DND-41 (cell line): ENCODE data around the gene AUTS2.

Experiments
- ATAC-seq: fragments of 200-7000 bp; cut with Tn5 transposase; 3 replicates; pipeline ENCODE4 v1.9.1; 2021; ENCODE audit warnings: low read depth; ENCODE audit not compliant: insufficient read depth
- DNase-seq: peaks from one replicate; pipeline ENCODE4 v3.0.0-alpha.2; 2020
- H2AFZ ChIP-seq: 2 replicates; pipeline ENCODE4 v1.6.0; 2012; ENCODE audit warnings: low read depth, low read length
- H3K27ac ChIP-seq: 2 replicates; pipeline ENCODE4 v1.5.1; 2012; ENCODE audit warnings: low read length, inconsistent platforms
- H3K27me3 ChIP-seq: fragments of 200-600 bp; sonication (generic); 2 replicates; pipeline ENCODE4 v1.6.0; 2012; ENCODE audit warnings: low read length, mild to moderate bottlenecking, inconsistent platforms; ENCODE audit not compliant: insufficient read depth, poor library complexity
- H3K36me3 ChIP-seq: 2 replicates; pipeline ENCODE4 v1.5.1; 2012; ENCODE audit warnings: low read length, inconsistent platforms; ENCODE audit not compliant: insufficient read depth
- H3K4me1 ChIP-seq: 2 replicates; pipeline ENCODE4 v1.5.1; 2012; ENCODE audit warnings: mild to moderate bottlenecking, low read length; ENCODE audit not compliant: insufficient read depth
- H3K4me2 ChIP-seq: 2 replicates; pipeline ENCODE4 v1.6.0; 2012; ENCODE audit warnings: mild to moderate bottlenecking, moderate library complexity, low read length, inconsistent platforms; ENCODE audit not compliant: insufficient read depth
- H3K4me3 ChIP-seq, 2 experiments: fragments of 200-600 bp in 1 of 2; shearing (Covaris generic) in 1 of 2; 2 replicates each; pipeline ENCODE4 v1.5.1; 2012 to 2016; ENCODE audit warnings: inconsistent platforms in 2 of 2, low read length in 2 of 2, mild to moderate bottlenecking in 2 of 2, low read depth in 1 of 2, moderate library complexity in 1 of 2
- H3K79me2 ChIP-seq: 2 replicates; pipeline ENCODE4 v1.6.0; 2012; ENCODE audit warnings: low read length, inconsistent platforms; ENCODE audit not compliant: insufficient read depth
- H3K9ac ChIP-seq: 2 replicates; pipeline ENCODE4 v1.6.0; 2012; ENCODE audit warnings: low read depth, mild to moderate bottlenecking, inconsistent platforms, low read length, moderate library complexity
- H3K9me3 ChIP-seq: 2 replicates; pipeline ENCODE4 v1.5.1; 2012; ENCODE audit warnings: low read length, moderate library complexity, mild to moderate bottlenecking, inconsistent platforms; ENCODE audit not compliant: insufficient read depth, severe bottlenecking
- H4K20me1 ChIP-seq: 2 replicates; pipeline ENCODE4 v1.6.0; 2012; ENCODE audit warnings: low read length; ENCODE audit not compliant: insufficient read depth
- CTCF ChIP-seq: IDR thresholded peaks from 2 replicates; pipeline ENCODE4 v1.5.1; 2012; ENCODE audit warnings: borderline replicate concordance, low read length, moderate library complexity, mild to moderate bottlenecking; ENCODE audit not compliant: poor library complexity, severe bottlenecking; ENCODE audit errors: extremely low read depth
- EZH2 ChIP-seq: IDR thresholded peaks from 3 replicates; pipeline ENCODE4 v1.6.1; 2012; ENCODE audit warnings: borderline replicate concordance, low read depth, mild to moderate bottlenecking, moderate library complexity, low read length, inconsistent platforms; ENCODE audit not compliant: severe bottlenecking

The AUTS2 gene

GRCh38 chr7:70208236-70209063, 610.2 kb downstream of the AUTS2 start:
- Histone ChIP-seq H3K27me3 (no peaks in the 10 kb centered on the region), H3K79me2 (no peaks in the 10 kb centered on the region), H3K9ac (no peak overlapping the region), H3K9me3 (no peaks in the 10 kb centered on the region), H3K4me3 (no peak overlapping the region), H3K27ac (no peak overlapping the region), H3K4me2 (no peak overlapping the region), H4K20me1 (no peaks in the 10 kb centered on the region), H2AFZ (no peak overlapping the region), H3K4me1 (0 out of 2 replicates have a peak, but pooled peaks cover under 1% of the 10 kb centered on the region), H3K36me3 (no peaks in the 10 kb centered on the region)
- ATAC-seq, result peak; percentile 50; the same call in 2 of the 3 replicates
- peak; percentile 8 for DNase-seq
- TF ChIP-seq CTCF, result no peak
- no peak for TF ChIP-seq EZH2

GRCh38 chr7:70210200-70210935, 612.1 kb downstream of the AUTS2 start:
- DNase-seq, result no peak

DNA sequence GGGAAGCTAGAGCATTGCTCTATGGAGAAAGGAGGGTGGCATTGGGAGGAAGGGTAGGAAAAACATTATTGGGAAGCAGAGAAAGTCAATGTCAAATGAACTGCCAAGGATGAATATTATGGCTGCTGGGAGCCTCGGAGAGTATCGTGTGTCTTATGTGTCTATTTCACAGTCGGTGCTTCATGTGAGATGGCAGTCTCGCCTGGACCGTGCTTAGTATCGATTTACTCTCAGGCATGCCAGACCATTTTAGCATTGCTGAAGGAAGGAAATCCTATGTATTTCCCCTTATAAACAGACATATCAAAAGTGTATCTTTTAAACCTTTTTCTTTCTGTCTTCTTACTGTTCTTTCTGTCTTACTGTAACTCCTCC, 612.6 kb downstream of the AUTS2 start:
- H3K4me2 ChIP-seq, result no peak overlapping the region

More at GRCh38 chr7:70210200-70210935, 612.1 kb downstream of the AUTS2 start:
- Histone ChIP-seq H3K79me2 (no peaks in the 10 kb centered on the region), H4K20me1 (no peaks in the 10 kb centered on the region), H2AFZ (no peak overlapping the region), H3K36me3 (no peaks in the 10 kb centered on the region), H3K4me1 (peaks cover 7% of the 10 kb centered on the region; the same call in 1 of the 2 replicates), H3K4me2 (no peak overlapping the region), H3K27me3 (no peaks in the 10 kb centered on the region), H3K9ac (no peak overlapping the region), H3K27ac (no peak overlapping the region), H3K4me3 (no peak overlapping the region), H3K9me3 (no peaks in the 10 kb centered on the region)
- TF ChIP-seq CTCF (no peak), EZH2 (no peak)
- no peak; the same call in 2 of the 3 replicates for ATAC-seq

More for the DNA sequence above, 612.6 kb downstream of the AUTS2 start:
- Histone ChIP-seq H3K27me3 (no peaks in the 10 kb centered on the region), H3K4me1 (peaks cover 7% of the 10 kb centered on the region; the same call in 1 of the 2 replicates), H4K20me1 (no peaks in the 10 kb centered on the region), H3K9me3 (no peaks in the 10 kb centered on the region), H3K79me2 (no peaks in the 10 kb centered on the region), H3K9ac (no peak overlapping the region), H3K27ac (no peak overlapping the region), H3K36me3 (no peaks in the 10 kb centered on the region), H3K4me3 (no peak overlapping the region), H2AFZ (no peak overlapping the region)
- ATAC-seq, result no peak
- no peak for DNase-seq
- TF ChIP-seq EZH2 (no peak), CTCF (no peak)
